Measurements from ENCODE around the gene STT3A.
A peak's percentile ranks its signal among the peaks of the same experiment; 100 is the strongest.

Gene STT3A

GRCh38 chr11:125586623-125587022 lies 6.0 kb upstream of the STT3A start:
- no peak overlapping the region for H3K27ac ChIP-seq
- TF ChIP-seq ZFX (IDR thresholded peaks at IDR 0.05; ENCODE audit: borderline replicate concordance) (no peak), CTCF (IDR thresholded peaks at IDR 0.05) (no peak)

- TF ChIP-seq ZFX (IDR thresholded peaks at IDR 0.05; ENCODE audit: borderline replicate concordance) (no peak), CTCF (IDR thresholded peaks at IDR 0.05) (no peak)
- no peak overlapping the region for H3K27ac ChIP-seq
Observed at GRCh38 chr11:125587480-125587879, 5.2 kb upstream of the STT3A start.

- TF ChIP-seq CTCF (IDR thresholded peaks at IDR 0.05) (no peak), ZFX (IDR thresholded peaks at IDR 0.05; ENCODE audit: borderline replicate concordance) (no peak)
- H3K27ac ChIP-seq: no peak overlapping the region
Observed at GRCh38 chr11:125588505-125588904, 4.1 kb upstream of the STT3A start.

GRCh38 chr11:125591649-125592304 lies 875 bp upstream of the STT3A start:
- H3K27ac ChIP-seq: peak overlapping the region; percentile 87
- TF ChIP-seq CTCF (IDR thresholded peaks at IDR 0.05) (no peak), ZFX (IDR thresholded peaks at IDR 0.05; ENCODE audit: borderline replicate concordance) (no peak)

- TF ChIP-seq CTCF (IDR thresholded peaks at IDR 0.05) (no peak), ZFX (IDR thresholded peaks at IDR 0.05; ENCODE audit: borderline replicate concordance) (no peak)
- peak overlapping the region; percentile 87 for H3K27ac ChIP-seq
Observed at GRCh38 chr11:125593114-125593820, 615 bp downstream of the STT3A start.

GRCh38 chr11:125594958-125595357 lies 2.3 kb downstream of the STT3A start:
- no peak overlapping the region for H3K27ac ChIP-seq
- TF ChIP-seq CTCF (IDR thresholded peaks at IDR 0.05): no peak
- TF ChIP-seq ZFX (IDR thresholded peaks at IDR 0.05; ENCODE audit: borderline replicate concordance): no peak

GRCh38 chr11:125600663-125601062 lies 8.0 kb downstream of the STT3A start:
- no peak for TF ChIP-seq ZFX (IDR thresholded peaks at IDR 0.05; ENCODE audit: borderline replicate concordance)
- no peak for TF ChIP-seq CTCF (IDR thresholded peaks at IDR 0.05)
- H3K27ac ChIP-seq: no peak overlapping the region
